PC-3 (cell line): ENCODE measurements around the gene EPHB1.

ENCODE experiments used
- EZH2 ChIP-seq: fragments of 300-600 bp; sonication (generic); IDR thresholded peaks from one replicate; pipeline ENCODE4 v1.6.1; 2017; ENCODE audit warnings: antibody characterized with exemption, mild to moderate bottlenecking, low read length; ENCODE audit not compliant: unreplicated experiment
- EZH2phosphoT487 ChIP-seq: fragments of 300-600 bp; sonication (generic); IDR thresholded peaks from 2 replicates; pipeline ENCODE4 v1.6.1; 2018; ENCODE audit warnings: mild to moderate bottlenecking, antibody characterized with exemption, low read length, borderline replicate concordance
- TF ChIP-seq, protein P1 (sequence below): fragments of 300-600 bp; sonication (generic); conservative IDR thresholded peaks from 2 replicates; pipeline ENCODE4 v1.5.1; 2017; ENCODE audit warnings: antibody characterized with exemption, low read depth, mild to moderate bottlenecking, low read length

DNA sequence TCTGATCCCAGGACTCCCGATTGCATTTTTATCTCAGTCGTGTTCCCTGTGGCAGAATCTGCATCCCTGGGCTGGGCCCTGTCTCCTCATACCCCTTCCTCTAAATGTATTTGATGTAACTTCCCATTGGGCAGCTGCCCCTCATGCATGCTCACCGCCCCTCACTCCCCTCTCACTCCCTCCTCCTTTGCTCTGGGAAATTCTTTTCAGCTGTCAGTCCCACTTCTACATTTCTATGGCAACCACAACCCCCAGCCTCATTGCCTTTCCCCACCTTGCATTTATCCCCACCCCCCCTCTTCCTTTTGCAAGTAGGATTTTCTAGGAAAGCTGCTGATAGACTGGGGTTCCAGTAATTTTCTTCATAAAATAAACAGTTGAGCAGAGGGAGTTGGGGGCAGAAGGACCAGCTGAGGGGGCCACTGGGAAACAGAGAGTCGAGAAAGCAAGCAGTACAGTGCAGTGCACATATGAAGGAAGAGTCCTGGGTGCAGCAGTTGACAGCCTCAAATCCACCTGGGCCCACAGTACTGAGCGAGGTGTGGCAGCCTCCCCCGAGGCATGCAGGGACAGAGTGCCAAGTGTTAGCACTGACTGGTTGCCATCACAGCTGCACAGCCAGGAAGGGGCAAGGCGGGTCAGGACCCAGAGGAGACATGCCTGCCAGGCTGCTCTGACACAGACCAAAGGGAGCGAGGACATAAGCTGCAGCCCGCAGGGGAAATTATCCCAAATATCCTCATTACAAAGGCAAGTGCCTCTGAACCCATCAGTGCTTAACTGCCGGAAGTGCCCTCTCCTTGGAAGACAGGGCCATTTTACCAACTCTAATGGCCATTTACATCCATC lies 476.3 kb downstream of the EPHB1 start:
- TF ChIP-seq, protein P1, sequence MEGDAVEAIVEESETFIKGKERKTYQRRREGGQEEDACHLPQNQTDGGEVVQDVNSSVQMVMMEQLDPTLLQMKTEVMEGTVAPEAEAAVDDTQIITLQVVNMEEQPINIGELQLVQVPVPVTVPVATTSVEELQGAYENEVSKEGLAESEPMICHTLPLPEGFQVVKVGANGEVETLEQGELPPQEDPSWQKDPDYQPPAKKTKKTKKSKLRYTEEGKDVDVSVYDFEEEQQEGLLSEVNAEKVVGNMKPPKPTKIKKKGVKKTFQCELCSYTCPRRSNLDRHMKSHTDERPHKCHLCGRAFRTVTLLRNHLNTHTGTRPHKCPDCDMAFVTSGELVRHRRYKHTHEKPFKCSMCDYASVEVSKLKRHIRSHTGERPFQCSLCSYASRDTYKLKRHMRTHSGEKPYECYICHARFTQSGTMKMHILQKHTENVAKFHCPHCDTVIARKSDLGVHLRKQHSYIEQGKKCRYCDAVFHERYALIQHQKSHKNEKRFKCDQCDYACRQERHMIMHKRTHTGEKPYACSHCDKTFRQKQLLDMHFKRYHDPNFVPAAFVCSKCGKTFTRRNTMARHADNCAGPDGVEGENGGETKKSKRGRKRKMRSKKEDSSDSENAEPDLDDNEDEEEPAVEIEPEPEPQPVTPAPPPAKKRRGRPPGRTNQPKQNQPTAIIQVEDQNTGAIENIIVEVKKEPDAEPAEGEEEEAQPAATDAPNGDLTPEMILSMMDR = no peak
- TF ChIP-seq EZH2phosphoT487 (no peak), EZH2 (no peak)
